Spleen (tissue), 7 donors: ENCODE data around the gene CHAF1B.

Experiments used
- POLR2A ChIP-seq, 3 donors: fragments of 450-650 bp; IDR thresholded peaks; one replicate each; pipeline ENCODE4 v1.5.1; 2017; ENCODE audit warnings: antibody characterized with exemption in 3 of 3, mild to moderate bottlenecking in 1 of 3
- TF ChIP-seq, protein P1 (sequence below), 11 experiments: fragments of 200-600 bp in 7 of 11; fragments of 450-650 bp in 4 of 11; sonication (generic) in 4 of 11; IDR thresholded peaks in 8 of 11; conservative IDR thresholded peaks in 3 of 11; 1 replicate in 7 of 11; 2 replicates in 4 of 11; pipeline versions ENCODE4 v1.4.0 to v1.8.0; 2016 to 2021; ENCODE audit warnings: antibody characterized with exemption in 11 of 11, inconsistent platforms in 4 of 11, mild to moderate bottlenecking in 1 of 11
- donor health status: DM: no; HTN: no; CAD: no; lungs with moderate emphysema.
- donor health status: DM: no; HTN: no; CAD: no.
- donor health status: DM: no; HTN: no; CAD: no.

DNA sequence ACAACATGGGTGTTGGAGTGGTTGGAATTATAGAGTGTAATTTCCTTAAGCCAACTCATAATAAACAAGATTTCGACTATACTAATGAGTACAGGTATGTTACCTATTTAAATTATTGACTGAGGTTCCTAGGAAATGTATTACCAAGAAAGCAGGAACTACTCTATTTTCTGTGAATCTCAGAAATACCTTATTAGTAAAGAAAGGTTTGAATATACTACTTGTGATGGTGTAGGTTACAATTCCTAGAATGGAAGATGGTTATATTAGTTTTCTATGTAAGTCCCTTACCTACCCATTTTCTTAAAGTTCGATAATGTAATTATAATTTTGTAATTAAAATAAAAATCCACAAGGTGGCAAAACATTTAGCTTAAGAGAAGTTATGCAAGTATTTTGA is 35.9 kb upstream of the CHAF1B start:
- no peak for TF ChIP-seq POLR2A (IDR thresholded peaks at IDR 0.05)
- TF ChIP-seq, protein P1, sequence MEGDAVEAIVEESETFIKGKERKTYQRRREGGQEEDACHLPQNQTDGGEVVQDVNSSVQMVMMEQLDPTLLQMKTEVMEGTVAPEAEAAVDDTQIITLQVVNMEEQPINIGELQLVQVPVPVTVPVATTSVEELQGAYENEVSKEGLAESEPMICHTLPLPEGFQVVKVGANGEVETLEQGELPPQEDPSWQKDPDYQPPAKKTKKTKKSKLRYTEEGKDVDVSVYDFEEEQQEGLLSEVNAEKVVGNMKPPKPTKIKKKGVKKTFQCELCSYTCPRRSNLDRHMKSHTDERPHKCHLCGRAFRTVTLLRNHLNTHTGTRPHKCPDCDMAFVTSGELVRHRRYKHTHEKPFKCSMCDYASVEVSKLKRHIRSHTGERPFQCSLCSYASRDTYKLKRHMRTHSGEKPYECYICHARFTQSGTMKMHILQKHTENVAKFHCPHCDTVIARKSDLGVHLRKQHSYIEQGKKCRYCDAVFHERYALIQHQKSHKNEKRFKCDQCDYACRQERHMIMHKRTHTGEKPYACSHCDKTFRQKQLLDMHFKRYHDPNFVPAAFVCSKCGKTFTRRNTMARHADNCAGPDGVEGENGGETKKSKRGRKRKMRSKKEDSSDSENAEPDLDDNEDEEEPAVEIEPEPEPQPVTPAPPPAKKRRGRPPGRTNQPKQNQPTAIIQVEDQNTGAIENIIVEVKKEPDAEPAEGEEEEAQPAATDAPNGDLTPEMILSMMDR (IDR thresholded peaks at IDR 0.05 in 8 of 11, conservative IDR thresholded peaks at IDR 0.05 in 3 of 11): no peak
